Ovary (tissue), 9 donors: ENCODE measurements around the gene MITF. TPM values are rescaled to one million over a fixed set of nuclear protein-coding genes. Genes with fewer than 3 reads are reported as not detected.

Experiments
- DNase-seq, 5 donors: peaks; one replicate each; pipeline ENCODE4 v3.0.0-alpha.2; 2019 to 2020
- H3K27ac ChIP-seq, 2 donors: fragments of 200-600 bp; one replicate each; pipeline versions ENCODE4 v1.5.1 to v1.8.0; 2019 to 2022
- H3K27me3 ChIP-seq: fragments of 200-600 bp; one replicate; pipeline ENCODE4 v1.8.0; 2022
- H3K36me3 ChIP-seq: fragments of 200-600 bp; sonication (generic); one replicate; pipeline ENCODE4 v1.5.1; 2019
- H3K4me1 ChIP-seq: one replicate; pipeline ENCODE4 v1.8.1; 2013; ENCODE audit warnings: mild to moderate bottlenecking, moderate library complexity; ENCODE audit not compliant: insufficient read depth
- H3K4me3 ChIP-seq: fragments of 200-600 bp; sonication (generic); one replicate; pipeline ENCODE4 v1.5.1; 2017
- H3K9me3 ChIP-seq, 2 donors: fragments of 200-600 bp in 1 of 2; sonication (generic) in 1 of 2; one replicate each; pipeline versions ENCODE4 v1.5.1 to v1.8.1; 2013 to 2019; ENCODE audit warnings: mild to moderate bottlenecking in 1 of 2, moderate library complexity in 1 of 2
- EP300 ChIP-seq: sonication (generic); formaldehyde crosslinking; IDR thresholded peaks from one replicate; pipeline ENCODE4 v1.6.1; 2017; ENCODE audit warnings: antibody characterized with exemption
- POLR2A ChIP-seq: fragments of 450-650 bp; IDR thresholded peaks from one replicate; pipeline ENCODE4 v1.6.1; 2017; ENCODE audit warnings: antibody characterized with exemption, mild to moderate bottlenecking, moderate library complexity
- WGBS, 3 donors: extraction: QIAGEN DNeasy Blood & Tissue Kit in 1 of 3; methylation state at CpG; one replicate each; pipeline versions ENCODE4 v1.1.5 to v1.1.7; 2013 to 2017; 5-methylcytosine and 5-hydroxymethylcytosine counted together
- intact Hi-C, 4 donors: fragments of 100-400 bp; cut with DNase I; formaldehyde crosslinking; loops; one replicate each; pipeline versions ENCODE4 v1.11.0 to v1.15.1; 2022 to 2023
- polyA plus RNA-seq, 2 donors: library from polyadenylated mRNA; stranded (reverse); fragments of 200-250 nt in 1 of 2; fragments of 350-450 nt in 1 of 2; fragmentation: Illumina TruSeq in 1 of 2; extraction: RNeasy Lipid Tissue Mini Kit (QIAGEN cat#74804) in 1 of 2; gene quantifications; one replicate each; pipeline ENCODE4 v1.2.3, GENCODE V29; 2013 to 2014
- total RNA-seq, 7 donors: library from RNA; depleted of rRNA in 2 of 7; stranded (reverse); fragments of >200 nt in 2 of 7; fragmentation: NEBNext Ultra II Directional in 3 of 7; extraction: Animal tissue kit (Norgen Biotek cat#: 25700) in 3 of 7; gene quantifications; one replicate each; pipeline versions ENCODE4 v1.1.0 to v1.2.4, GENCODE V29; 2016 to 2023
- TF ChIP-seq, protein P1 (sequence below), 3 donors: fragments of 450-650 bp in 2 of 3; fragments of 200-600 bp in 1 of 3; IDR thresholded peaks; one replicate each; pipeline versions ENCODE4 v1.5.1 to v1.8.0; 2016 to 2022; ENCODE audit warnings: antibody characterized with exemption in 3 of 3, mild to moderate bottlenecking in 1 of 3
- donor health status: DM: no; HTN: no; CAD: no; lungs with moderate emphysema.
- donor health status: DM: no; HTN: no; CAD: no.
- donor health status: Bipolar disorder and iron deficiency.
- donor health status: DM: yes; HTN: yes; CAD: no.
- donor health status: DM: no; HTN: no; CAD: no.
- donor health status: DM: yes; HTN: yes; CAD: no.

The MITF gene
- total and polyA plus RNA-seq, 9 donors = 13.6 to 38.0 (median 24.9) TPM

DNA sequence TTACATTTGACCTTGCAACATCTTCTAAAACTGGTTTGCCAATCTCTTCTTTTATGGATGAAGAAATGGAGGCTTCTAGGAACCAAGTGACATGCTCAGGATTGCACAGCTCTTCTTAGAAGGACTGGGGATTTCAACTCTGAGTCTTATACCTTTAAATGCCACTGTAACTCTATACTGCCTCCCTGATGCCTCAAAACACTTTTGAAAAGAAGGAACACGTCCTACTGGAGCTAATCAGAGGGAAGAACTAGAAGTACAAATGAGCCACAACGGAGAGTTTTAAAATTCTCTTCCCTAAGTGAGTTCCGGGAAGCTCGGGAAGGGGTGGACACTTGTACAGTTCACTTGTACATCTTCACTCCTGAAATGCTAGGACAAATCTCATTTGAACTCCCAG, 949 bp upstream of the MITF start:
- Histone ChIP-seq H3K27me3 (no peaks in the 10 kb centered on the region), H3K4me1 (peaks cover 14% of the 10 kb centered on the region), H3K4me3 (peak overlapping the region; percentile 70), H3K9me3 (no peaks in the 10 kb centered on the region), H3K27ac (peak overlapping the region; percentile 17 to 84), H3K36me3 (no peaks in the 10 kb centered on the region)
- intact Hi-C loops = no loop called here
- 0 to 3% (median 0%) methylated on average over 4 of the region's 4 CpGs for WGBS, 3 donors
- no peak for TF ChIP-seq EP300
- TF ChIP-seq, protein P1, sequence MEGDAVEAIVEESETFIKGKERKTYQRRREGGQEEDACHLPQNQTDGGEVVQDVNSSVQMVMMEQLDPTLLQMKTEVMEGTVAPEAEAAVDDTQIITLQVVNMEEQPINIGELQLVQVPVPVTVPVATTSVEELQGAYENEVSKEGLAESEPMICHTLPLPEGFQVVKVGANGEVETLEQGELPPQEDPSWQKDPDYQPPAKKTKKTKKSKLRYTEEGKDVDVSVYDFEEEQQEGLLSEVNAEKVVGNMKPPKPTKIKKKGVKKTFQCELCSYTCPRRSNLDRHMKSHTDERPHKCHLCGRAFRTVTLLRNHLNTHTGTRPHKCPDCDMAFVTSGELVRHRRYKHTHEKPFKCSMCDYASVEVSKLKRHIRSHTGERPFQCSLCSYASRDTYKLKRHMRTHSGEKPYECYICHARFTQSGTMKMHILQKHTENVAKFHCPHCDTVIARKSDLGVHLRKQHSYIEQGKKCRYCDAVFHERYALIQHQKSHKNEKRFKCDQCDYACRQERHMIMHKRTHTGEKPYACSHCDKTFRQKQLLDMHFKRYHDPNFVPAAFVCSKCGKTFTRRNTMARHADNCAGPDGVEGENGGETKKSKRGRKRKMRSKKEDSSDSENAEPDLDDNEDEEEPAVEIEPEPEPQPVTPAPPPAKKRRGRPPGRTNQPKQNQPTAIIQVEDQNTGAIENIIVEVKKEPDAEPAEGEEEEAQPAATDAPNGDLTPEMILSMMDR (IDR thresholded peaks at IDR 0.05) = no peak
- TF ChIP-seq POLR2A = no peak
- DNase-seq = no peak

DNA sequence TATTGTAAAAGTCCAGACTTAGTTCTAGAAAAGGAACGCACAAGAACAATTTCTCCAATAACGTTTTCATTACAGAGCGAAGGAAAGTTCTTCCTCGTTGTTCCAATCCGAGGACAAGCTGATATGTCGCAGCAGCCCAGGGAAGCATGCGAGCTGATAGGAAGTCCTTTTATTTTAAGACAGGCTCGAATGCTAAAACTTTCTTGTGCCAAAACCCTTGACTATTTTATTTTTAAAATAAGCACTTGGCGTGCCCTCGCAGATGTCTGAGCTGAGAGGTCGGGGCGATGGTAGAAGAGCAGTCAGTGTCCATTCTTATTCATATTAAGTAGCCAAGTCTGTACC, 433 bp upstream of the MITF start:
- Histone ChIP-seq H3K9me3 (no peaks in the 10 kb centered on the region), H3K4me3 (peak overlapping the region; percentile 70), H3K27ac (peak overlapping the region; percentile 17 to 84), H3K36me3 (no peaks in the 10 kb centered on the region), H3K4me1 (peaks cover 16% of the 10 kb centered on the region), H3K27me3 (no peaks in the 10 kb centered on the region)
- no peak for DNase-seq
- no peak for TF ChIP-seq POLR2A
- TF ChIP-seq EP300 = no peak
- TF ChIP-seq, protein P1 (IDR thresholded peaks at IDR 0.05) = no peak
- WGBS, 3 donors = 0 to 1% (median 0%) methylated on average over 12 of the region's 12 CpGs
- intact Hi-C loops = no loop called here

DNA sequence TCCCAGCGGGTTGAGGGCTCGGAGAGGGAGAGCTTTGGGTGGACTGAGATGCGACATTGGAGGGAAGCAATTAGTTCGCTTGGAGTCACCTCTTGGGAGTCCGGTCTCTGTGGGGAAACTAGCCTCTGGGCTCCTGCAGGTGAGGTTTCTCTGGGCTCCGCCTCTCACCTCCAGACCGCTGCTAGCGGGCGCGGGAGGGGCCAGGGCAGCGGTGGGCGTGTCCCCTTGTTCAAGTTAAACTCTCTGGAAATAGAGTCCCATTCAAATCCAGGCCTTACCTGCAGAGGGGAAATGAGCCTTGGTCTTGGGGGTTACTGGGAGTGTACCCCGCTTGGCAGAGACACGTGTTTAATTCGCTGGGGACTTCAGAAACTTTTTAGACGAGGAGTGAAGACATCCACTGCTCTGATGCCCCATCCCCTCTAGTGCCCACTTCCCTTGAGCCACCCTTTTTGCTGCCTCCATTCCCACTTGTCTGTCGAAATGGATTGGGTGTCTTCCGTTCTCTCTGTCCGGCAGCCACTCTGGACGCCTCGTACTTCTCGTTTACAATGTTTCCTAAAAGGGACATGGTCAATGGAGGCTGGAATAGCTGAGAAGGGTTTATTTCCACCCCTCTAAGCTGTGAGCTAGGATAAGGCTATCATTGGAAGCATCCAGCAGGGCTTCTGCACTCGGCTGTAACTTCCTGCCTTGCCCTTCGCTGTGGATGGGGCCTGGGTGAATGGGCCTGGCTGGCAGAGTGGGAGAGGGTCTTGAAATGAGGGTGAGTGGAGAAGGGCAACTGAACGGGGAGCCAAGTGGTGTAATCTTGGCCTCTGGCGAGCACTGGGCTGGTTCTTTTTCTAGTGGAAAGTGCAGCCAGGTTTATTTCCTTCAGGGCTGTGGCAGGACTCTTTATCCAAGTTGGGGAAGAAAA, 1.1 kb downstream of the MITF start:
- peaks cover 22% of the 10 kb centered on the region for H3K4me1 ChIP-seq
- DNase-seq = peak; percentile 51 to 71 (median 60)
- no peaks in the 10 kb centered on the region for H3K9me3 ChIP-seq
- H3K27ac ChIP-seq = peak overlapping the region; percentile 72 to 84
- intact Hi-C loops = loop anchor here in 1 of 4 donors (5.0 kb wide), 1 partner anchor 47 kb away; no protein-coding TSS in a partner anchor
- WGBS, 3 donors = 10 to 12% (median 11%) methylated on average over 26 of the region's 26 CpGs
- H3K4me3 ChIP-seq = peak overlapping the region; percentile 70
- no peaks in the 10 kb centered on the region for H3K27me3 ChIP-seq
- TF ChIP-seq, protein P1 (IDR thresholded peaks at IDR 0.05) = no peak
- TF ChIP-seq POLR2A (no peak), EP300 (no peak)
- H3K36me3 ChIP-seq = no peaks in the 10 kb centered on the region

DNA sequence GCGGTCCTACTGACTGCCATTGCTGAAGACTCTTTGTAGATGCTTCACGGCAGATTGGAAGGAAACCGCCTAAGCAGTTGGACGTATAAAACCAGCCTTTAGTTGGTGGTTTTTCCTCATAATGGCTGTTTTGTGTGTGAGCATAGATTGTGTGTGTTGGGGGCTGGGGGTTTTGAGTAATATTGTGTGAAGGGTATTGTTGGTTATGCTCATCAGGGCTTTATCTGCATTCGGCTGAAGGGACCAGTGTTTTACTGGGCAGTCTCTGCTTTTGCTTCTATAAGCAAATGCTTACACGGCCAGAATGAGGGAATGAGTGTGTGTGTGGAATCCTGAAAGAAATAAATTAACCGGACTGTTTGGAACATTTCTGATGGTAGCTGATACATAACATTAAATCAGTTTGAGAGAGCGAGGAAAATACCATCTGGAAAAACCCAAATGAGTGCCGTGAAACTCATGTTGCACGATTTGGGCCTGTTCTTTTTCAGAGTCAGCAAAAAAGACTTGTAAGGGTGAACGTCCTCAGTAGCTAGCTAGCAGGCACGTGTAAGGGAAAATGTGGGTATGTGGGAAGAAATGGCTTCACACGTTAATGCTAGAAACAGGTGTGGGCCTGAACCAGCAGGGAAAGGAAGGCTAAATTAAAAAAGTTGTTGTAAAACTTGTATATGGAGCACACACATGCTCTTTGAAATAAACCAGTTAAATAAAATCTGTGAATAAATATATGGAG, 1.9 kb downstream of the MITF start:
- intact Hi-C loops = loop anchor here in 1 of 4 donors (5.0 kb wide), 1 partner anchor 46 kb away; no protein-coding TSS in a partner anchor
- DNase-seq = no peak
- Histone ChIP-seq H3K4me1 (peaks cover 24% of the 10 kb centered on the region), H3K9me3 (no peaks in the 10 kb centered on the region), H3K27me3 (no peaks in the 10 kb centered on the region), H3K27ac (peak overlapping the region in 1 of 2 donors; percentile 84), H3K36me3 (no peaks in the 10 kb centered on the region), H3K4me3 (peak overlapping the region; percentile 70)
- TF ChIP-seq, protein P1 (IDR thresholded peaks at IDR 0.05) = no peak
- no peak for TF ChIP-seq POLR2A
- no peak for TF ChIP-seq EP300
- 43 to 48% (median 46%) methylated on average over 13 of the region's 13 CpGs for WGBS, 3 donors
